ENCODE results near the gene MRPS22. TPM values are rescaled to one million over a fixed set of nuclear protein-coding genes. Genes with fewer than 3 reads are reported as not detected.

Gene MRPS22
- total and polyA plus RNA-seq, 11 donors = 66.0 to 110 (median 78.7) TPM

DNA sequence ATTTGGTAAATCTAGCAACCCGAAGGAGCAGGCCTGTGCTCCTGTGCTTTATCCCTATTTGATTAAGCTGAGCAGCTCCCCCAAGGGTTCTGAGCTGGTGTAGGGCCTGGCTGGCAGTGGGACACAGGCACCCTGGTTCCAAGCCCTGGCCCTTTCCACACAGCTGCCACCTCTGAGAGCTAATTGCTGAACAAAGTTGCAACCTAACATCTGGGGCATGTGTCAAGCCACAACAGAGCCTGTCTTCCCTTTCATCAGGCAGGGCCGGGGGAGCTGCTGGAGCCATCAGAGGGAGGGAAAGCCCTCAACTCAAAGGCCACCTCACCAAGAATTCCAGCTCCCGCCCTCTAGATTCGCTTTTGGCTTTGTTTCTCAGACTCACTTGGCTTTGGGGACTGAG is 17.1 kb upstream of the MRPS22 start:
- H3K36me3 ChIP-seq = no peaks in the 10 kb centered on the region
- peaks cover 0 to 8% (median 2%) of the 10 kb centered on the region in 12 donors for H3K4me1 ChIP-seq
- DNase-seq (no peak), ATAC-seq (no peak)
- TF ChIP-seq POLR2A (IDR thresholded peaks at IDR 0.05) = no peak
- TF ChIP-seq CTCF (IDR thresholded peaks at IDR 0.05) = no peak
- H3K27me3 ChIP-seq = peaks cover 0 to 25% (median 8%) of the 10 kb centered on the region in 9 donors
- no peaks in the 10 kb centered on the region for H3K9me3 ChIP-seq
- 69 to 90% (median 82%) methylated on average over 4 of the region's 4 CpGs for WGBS, 4 donors
- no peak overlapping the region for H3K4me3 ChIP-seq
- intact Hi-C loops (cut with DNase I) = loop anchor here in 7 of 10 donors (5.0 to 10.0 kb wide), 4 partner anchors 122 to 732 kb away; partner anchors contain the start of gene CEP70 (in 1 of the 7)
- H3K27ac ChIP-seq = no peak overlapping the region

DNA sequence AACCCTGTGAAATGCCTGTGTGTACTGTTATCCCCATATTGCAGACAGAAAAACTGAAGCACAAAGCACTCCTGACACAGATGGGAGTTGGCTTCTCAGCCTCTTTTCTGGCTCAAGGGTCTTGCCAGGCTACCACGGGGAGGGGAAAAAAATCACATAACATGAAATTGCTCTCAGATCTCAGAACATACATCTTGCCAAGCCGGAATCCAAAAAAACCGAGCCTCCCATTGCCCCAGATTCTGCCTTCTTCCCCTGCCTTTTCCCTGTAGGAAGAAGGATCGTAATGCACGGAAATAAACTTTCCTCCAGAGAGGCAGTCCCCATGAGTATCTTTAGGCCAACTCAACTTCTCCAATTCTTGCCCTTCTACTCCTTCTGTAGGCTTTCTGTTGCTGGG is 16.6 kb upstream of the MRPS22 start:
- WGBS, 4 donors = 85 to 87% (median 86%) methylated on average over 5 of the region's 5 CpGs
- Histone ChIP-seq H3K27ac (no peak overlapping the region), H3K36me3 (no peaks in the 10 kb centered on the region), H3K4me3 (no peak overlapping the region), H3K9me3 (no peaks in the 10 kb centered on the region), H3K4me1 (peaks cover 0 to 8% (median 2%) of the 10 kb centered on the region in 12 donors), H3K27me3 (peaks cover 0 to 27% (median 9%) of the 10 kb centered on the region in 9 donors)
- intact Hi-C loops (cut with DNase I) = loop anchor here in 7 of 10 donors (5.0 to 10.0 kb wide), 4 partner anchors 122 to 732 kb away; partner anchors contain the start of gene CEP70 (in 1 of the 7)
- ATAC-seq (no peak), DNase-seq (no peak)
- TF ChIP-seq CTCF (IDR thresholded peaks at IDR 0.05) = no peak
- TF ChIP-seq POLR2A (IDR thresholded peaks at IDR 0.05) = no peak

- Histone ChIP-seq H3K4me3 (no peak overlapping the region), H3K27ac (no peak overlapping the region), H3K36me3 (no peaks in the 10 kb centered on the region), H3K27me3 (peaks cover 0 to 31% (median 9%) of the 10 kb centered on the region in 9 donors), H3K9me3 (no peaks in the 10 kb centered on the region), H3K4me1 (peaks cover 0 to 8% (median 2%) of the 10 kb centered on the region in 12 donors)
- 71 to 81% (median 73%) methylated on average over 5 to 8 of the region's 8 CpGs for WGBS, 4 donors
- intact Hi-C loops (cut with DNase I) = loop anchor here (2.0 to 10.0 kb wide), 8 partner anchors 123 to 733 kb away; partner anchors contain the start of gene CEP70 (in 1 of the 10)
- ATAC-seq = no peak
- DNase-seq = no peak
- TF ChIP-seq CTCF (IDR thresholded peaks at IDR 0.05) (no peak), POLR2A (IDR thresholded peaks at IDR 0.05) (no peak)
Observed at GRCh38 chr3:139327861-139328260, 16.0 kb upstream of the MRPS22 start.

- WGBS, 4 donors = 82 to 91% (median 86%) methylated on average over 4 of the region's 4 CpGs
- intact Hi-C loops (cut with DNase I) = loop anchor here (2.0 to 10.0 kb wide), 8 partner anchors 124 to 734 kb away; partner anchors contain the start of gene CEP70 (in 1 of the 10)
- Histone ChIP-seq H3K36me3 (no peaks in the 10 kb centered on the region), H3K27me3 (peaks cover 0 to 31% (median 9%) of the 10 kb centered on the region in 9 donors), H3K27ac (no peak overlapping the region), H3K9me3 (no peaks in the 10 kb centered on the region), H3K4me3 (no peak overlapping the region), H3K4me1 (peaks cover 0 to 8% (median 2%) of the 10 kb centered on the region in 12 donors)
- DNase-seq (no peak), ATAC-seq (no peak)
- TF ChIP-seq POLR2A (IDR thresholded peaks at IDR 0.05) (no peak), CTCF (IDR thresholded peaks at IDR 0.05) (no peak)
Observed at GRCh38 chr3:139328356-139328755, 15.5 kb upstream of the MRPS22 start.
